Suppressor macrophage (primary cell): ENCODE measurements around the gene ATP5PO.
"Not testable (repeated sequence)": the region's sequence is repeated elsewhere in the genome, so short reads cannot be mapped to it uniquely, and the experiment has no call there.

Experiments used
- DNase-seq, 4 experiments: peaks; one replicate each; pipeline ENCODE4 v3.0.0-alpha.2; 2020 to 2022

Gene ATP5PO

GRCh38 chr21:33897739-33898138 is 17.9 kb downstream of the ATP5PO start:
- DNase-seq = no peak

DNA sequence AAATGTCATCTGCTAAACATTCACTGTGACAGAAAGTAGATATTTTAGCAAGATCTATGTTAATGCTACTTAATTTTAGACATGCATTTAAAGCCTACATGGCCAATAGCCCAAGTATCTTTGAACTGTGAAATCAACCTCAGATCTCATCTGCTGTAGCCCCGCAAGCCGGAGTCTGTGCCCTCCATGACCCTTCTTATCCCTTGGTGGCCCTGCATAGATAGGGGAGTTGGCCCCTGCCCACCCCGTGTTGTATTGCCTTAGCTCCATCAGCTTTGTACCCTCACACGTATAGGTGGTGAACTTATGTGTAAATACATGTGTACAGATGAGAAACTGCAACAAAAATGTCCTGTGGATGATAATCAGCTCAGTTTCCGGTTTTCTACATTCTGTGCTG is 18.5 kb downstream of the ATP5PO start:
- DNase-seq = no peak

DNA sequence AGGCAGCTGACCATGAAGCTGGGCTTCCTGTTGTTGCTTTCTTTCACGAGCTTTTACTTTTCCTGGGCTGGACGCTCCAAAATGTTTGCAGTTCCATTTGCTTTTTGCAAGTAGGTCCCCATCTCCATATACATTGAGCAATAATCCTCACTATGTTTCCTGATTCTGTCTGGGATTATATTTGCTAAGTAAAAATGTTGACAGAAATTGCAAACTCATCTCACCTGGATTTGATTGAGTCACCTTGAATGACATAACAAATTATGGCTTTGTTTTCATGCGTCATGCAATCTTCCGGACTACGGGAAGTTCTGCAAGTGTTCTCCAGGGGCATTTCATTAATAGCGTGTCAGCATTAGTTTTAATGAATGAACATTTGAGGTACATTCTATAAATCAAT is 18.9 kb downstream of the ATP5PO start:
- DNase-seq = no peak

DNA sequence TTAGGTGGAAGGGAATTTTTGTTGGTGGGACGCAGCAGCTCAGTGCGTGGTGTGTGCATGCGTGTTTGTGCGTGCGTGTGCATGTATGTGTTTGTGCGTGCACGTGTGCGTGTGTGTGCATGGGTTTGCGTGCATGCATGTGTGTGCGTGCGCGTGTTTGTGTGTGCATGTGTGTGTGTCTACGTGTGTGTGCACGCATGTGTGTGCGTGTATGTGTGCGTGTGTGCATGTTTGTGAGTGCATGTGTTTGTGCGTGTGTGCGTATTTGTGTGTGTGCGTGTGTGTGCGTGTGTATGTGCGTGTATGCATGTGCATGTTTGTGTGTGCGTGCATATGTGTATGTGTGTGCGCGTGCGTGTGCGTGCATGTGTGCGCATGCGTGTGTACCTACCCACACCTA is 20.2 kb downstream of the ATP5PO start:
- DNase-seq = no peak

DNA sequence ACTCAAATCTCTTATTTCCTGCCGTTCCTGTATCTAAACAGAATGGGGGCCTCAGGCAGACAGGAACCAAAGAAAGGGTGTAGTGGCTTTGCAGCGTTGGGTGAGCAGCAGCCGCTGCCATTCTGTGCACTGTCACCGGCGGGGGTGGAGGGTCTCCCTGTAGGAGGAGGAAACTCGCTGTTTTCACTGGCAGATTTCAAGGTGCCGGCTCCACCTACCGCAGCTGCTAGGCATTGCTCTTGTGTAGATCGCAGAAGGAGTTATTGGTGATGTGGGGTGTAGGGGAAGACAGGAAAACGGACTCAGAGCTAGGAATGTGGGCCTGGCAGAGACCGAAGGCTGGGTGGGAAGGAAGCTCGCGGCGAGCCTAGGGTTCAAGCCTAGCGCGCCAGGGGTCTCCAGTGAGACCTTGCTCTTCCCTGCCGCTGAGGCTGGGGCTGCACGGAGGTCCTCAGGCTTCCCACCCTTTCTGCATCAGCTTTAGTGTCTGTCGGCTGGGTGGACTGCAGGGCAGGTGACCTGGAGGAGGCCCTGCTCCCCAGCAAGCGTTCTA is 20.8 kb downstream of the ATP5PO start:
- DNase-seq = peak; percentile 85 to 92 (median 90)

GRCh38 chr21:33893917-33894316 is 21.7 kb downstream of the ATP5PO start:
- no peak for DNase-seq

DNA sequence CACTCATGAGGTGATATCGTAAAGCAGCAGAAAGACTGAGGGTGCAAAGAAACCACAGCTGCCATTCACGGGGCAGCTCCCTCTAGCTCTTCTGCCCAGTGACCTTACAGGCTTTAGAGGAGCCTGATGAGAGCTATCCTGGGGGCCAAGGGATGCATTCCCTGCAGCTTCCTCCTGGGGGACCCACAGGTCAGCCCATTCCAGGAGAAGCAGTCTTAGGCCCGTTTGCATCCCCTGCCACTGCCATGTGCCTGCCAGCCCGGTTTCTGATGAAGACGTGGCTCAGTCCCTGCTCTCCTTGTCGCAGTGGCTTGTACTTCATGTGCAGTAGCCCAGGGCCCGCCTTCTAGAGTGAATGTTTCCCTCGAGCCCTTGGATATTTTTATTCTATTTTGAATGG is 22.8 kb downstream of the ATP5PO start:
- no peak for DNase-seq

- no peak for DNase-seq
Observed at GRCh38 chr21:33890187-33890586, 25.4 kb downstream of the ATP5PO start.

DNA sequence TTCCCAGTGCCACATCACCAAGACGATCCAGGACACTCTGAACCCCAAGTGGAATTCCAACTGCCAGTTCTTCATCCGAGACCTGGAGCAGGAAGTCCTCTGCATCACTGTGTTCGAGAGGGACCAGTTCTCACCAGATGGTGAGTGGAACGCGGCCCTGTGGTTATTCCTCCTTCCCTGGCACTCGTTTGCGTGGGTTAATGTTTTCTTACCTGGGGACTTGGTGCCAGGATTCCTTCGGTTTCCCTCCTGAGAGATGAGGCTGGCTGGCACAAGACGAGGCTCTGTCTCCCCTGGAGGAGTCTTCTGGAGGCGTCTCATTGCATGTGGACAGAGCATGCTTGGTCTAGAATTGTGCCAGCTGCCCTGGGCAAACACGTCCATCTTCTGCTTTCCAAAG is 29.3 kb downstream of the ATP5PO start:
- DNase-seq = no peak

DNA sequence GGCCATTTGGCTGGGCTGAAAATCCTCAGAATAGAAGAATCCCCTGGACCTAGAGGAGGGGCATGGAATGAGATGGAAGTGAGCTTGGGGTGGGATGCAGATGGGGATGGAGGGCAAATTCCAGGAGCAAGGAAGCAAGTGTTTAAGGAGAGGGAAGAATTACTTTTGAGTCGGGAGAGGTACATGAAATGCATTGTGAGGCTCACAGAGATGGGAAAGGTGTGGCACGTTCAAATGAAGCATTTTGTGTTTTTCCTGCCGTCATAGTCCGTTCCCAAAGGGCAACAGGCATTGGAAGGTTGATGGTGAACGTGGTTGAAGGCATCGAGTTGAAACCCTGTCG is 30.5 kb downstream of the ATP5PO start:
- DNase-seq = no peak

- peak in 1 of 4 experiments; percentile 25 for DNase-seq
Observed at GRCh38 chr21:33884376-33885171, 31.0 kb downstream of the ATP5PO start.

GRCh38 chr21:33883118-33883517 is 32.5 kb downstream of the ATP5PO start:
- DNase-seq = no peak

DNA sequence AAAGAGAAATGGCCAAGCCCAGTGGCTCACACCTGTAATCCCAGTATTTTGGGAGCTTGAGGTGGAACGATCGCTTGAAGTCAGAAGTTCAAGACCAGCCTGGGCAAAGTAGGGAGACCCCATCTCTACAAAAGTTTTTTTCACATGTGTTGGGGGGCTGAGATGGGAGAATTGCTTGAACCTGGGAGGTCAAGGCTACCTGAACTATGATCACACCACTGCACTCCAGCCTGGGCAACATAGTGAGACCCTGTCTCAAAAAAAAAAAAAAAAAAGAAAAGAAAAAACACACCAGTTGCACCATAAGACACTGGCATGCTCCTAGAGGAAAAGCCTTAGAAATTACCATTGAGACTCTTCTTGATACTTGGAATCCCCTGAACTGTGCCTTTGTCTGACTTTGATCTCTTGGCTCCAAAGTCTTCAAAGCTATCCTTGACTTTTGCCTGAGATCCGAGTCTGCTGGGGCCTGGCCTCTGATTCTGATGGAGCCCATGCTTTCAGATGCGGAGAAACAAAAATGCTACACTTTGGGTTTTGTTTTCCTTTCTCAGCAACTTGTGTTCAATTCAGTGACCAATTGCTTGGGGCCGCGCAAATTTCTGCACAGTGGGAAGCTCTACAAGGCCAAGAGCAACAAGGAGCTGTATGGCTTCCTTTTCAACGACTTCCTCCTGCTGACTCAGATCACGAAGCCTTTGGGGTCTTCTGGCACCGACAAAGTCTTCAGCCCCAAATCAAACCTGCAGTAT is 33.7 kb downstream of the ATP5PO start:
- DNase-seq = peak in 1 of 4 experiments; percentile 18

DNA sequence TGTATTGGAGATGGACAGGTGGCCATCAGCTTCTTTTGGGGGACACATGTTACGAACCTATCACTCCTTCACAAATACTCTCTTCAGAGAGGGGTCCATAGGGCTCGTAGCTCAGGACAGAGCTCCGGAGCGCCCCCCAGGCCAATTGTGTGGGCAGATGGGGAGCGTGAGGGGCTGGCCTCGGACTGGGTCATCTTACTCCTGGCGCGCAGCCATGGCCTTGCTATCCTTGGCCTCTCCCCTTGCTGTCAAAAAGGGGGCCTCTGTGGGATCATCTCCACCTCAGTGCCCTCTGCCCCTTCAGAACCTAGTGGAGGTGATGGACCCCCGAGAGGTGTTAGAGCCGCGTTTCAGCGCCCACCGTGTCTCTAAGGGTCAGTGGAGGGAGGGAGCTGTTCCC is 35.0 kb downstream of the ATP5PO start:
- no peak for DNase-seq

- no peak for DNase-seq
Observed at GRCh38 chr21:33878824-33879223, 36.8 kb downstream of the ATP5PO start.

- no peak for DNase-seq
Observed at GRCh38 chr21:33875026-33875695, 40.4 kb downstream of the ATP5PO start.

DNA sequence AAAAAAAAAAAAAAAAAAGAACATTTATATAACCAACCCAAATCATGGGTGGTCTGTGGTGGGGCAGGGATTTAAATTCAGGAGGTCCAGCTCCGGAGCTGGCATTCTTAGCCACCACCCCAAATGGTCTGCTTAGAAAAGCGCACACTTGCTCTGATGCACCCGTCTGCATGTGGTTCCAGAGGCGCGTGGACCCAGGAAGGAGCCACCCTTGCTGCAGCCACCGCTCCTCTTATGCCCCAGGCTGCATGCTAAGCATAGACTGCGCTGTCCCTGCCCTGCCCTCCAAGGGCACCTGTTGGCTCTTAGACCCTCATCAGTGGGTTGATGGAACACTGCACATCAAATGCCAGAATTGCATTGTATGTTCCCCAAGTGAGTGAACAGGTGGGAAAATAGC is 41.4 kb downstream of the ATP5PO start:
- no peak for DNase-seq

GRCh38 chr21:33872881-33873515 is 42.6 kb downstream of the ATP5PO start:
- no peak for DNase-seq

GRCh38 chr21:33871171-33871570 is 44.4 kb downstream of the ATP5PO start:
- DNase-seq = peak in 2 of 4 experiments; percentile 22 to 24

GRCh38 chr21:33870768-33871167 is 44.8 kb downstream of the ATP5PO start:
- no peak for DNase-seq

- DNase-seq = peak in 3 of 4 experiments; percentile 12 to 43 (median 35)
Observed at GRCh38 chr21:33869873-33870272, 45.7 kb downstream of the ATP5PO start.

GRCh38 chr21:33867868-33868267 is 47.7 kb downstream of the ATP5PO start:
- not testable (repeated sequence) for DNase-seq

GRCh38 chr21:33866826-33867225 is 48.8 kb downstream of the ATP5PO start:
- no peak for DNase-seq
